Measurements from ENCODE around the gene ZCWPW1. TPM values are rescaled to one million over a fixed set of nuclear protein-coding genes. Genes with fewer than 3 reads are reported as not detected.

Gene ZCWPW1
- total and polyA plus RNA-seq, 2 of the 13 experiments (the other 11 are each of a cell fraction or from before 2014, with no cell fraction given), result 2.4 to 2.5 TPM

GRCh38 chr7:100429637-100430492 lies 1.4 kb upstream of the ZCWPW1 start, which contains the start of gene MEPCE (continued):
- TF ChIP-seq NONO (IDR thresholded peaks at IDR 0.05), result no peak
- TF ChIP-seq NONO (CRISPR knock-in tag; conservative IDR thresholded peaks at IDR 0.05), result no peak; the same call in 1 of the 2 replicates
- TF ChIP-seq ZFP82 (CRISPR knock-in tag; IDR thresholded peaks at IDR 0.05; ENCODE audit: borderline replicate concordance), result no peak
- TF ChIP-seq PITX1 (CRISPR knock-in tag; IDR thresholded peaks at IDR 0.05), result no peak; the same call in 1 of the 2 replicates
- TF ChIP-seq RFX3 (CRISPR knock-in tag; IDR thresholded peaks at IDR 0.05), result no peak
- TF ChIP-seq ZNF142 (CRISPR knock-in tag; IDR thresholded peaks at IDR 0.05), result no peak
- TF ChIP-seq HDAC6 (IDR thresholded peaks at IDR 0.05; ENCODE audit: low read depth, low read length), result no peak
- TF ChIP-seq TOE1 (CRISPR knock-in tag; IDR thresholded peaks at IDR 0.05), result no peak
- peak; percentile 46; the same call in 1 of the 2 replicates for TF ChIP-seq EED (CRISPR knock-in tag; IDR thresholded peaks at IDR 0.05)
- TF ChIP-seq ZMAT5 (CRISPR knock-in tag; IDR thresholded peaks at IDR 0.05; ENCODE audit: borderline replicate concordance, low read depth), result no peak
- no peak for TF ChIP-seq SIX4 (CRISPR knock-in tag; IDR thresholded peaks at IDR 0.05)
- no peak for TF ChIP-seq TEF (CRISPR knock-in tag; IDR thresholded peaks at IDR 0.05)
- no peak for TF ChIP-seq ZMYM2 (CRISPR knock-in tag; IDR thresholded peaks at IDR 0.05)
- TF ChIP-seq PCBP1 (IDR thresholded peaks at IDR 0.05; ENCODE audit: borderline replicate concordance, low read depth, low read length), result no peak
- TF ChIP-seq AHDC1 (CRISPR knock-in tag; IDR thresholded peaks at IDR 0.05; ENCODE audit: borderline replicate concordance), result no peak

Measured in HepG2 (cell line).